CD4-positive, alpha-beta T cell treated with Interleukin-17A for 1 hour (primary cell): ENCODE results near the gene ASF1A.
A peak's percentile ranks its signal among the peaks of the same experiment; 100 is the strongest.

Experiments
- DNase-seq: peaks from one replicate; pipeline ENCODE4 v3.0.0-alpha.2; 2020

ASF1A gene

GRCh38 chr6:118917546-118918328, 23.8 kb downstream of the ASF1A start:
- no peak for DNase-seq

GRCh38 chr6:118918329-118918725, 24.4 kb downstream of the ASF1A start:
- DNase-seq, result no peak

GRCh38 chr6:118921084-118921483, 27.1 kb downstream of the ASF1A start:
- no peak for DNase-seq

- DNase-seq, result no peak
Observed at GRCh38 chr6:118923035-118923434, 29.1 kb downstream of the ASF1A start.

GRCh38 chr6:118930680-118931079, 36.7 kb downstream of the ASF1A start:
- no peak for DNase-seq

GRCh38 chr6:118931436-118931835, 37.5 kb downstream of the ASF1A start:
- DNase-seq, result no peak

GRCh38 chr6:118932421-118932820, 38.5 kb downstream of the ASF1A start:
- no peak for DNase-seq

- DNase-seq, result no peak
Observed at GRCh38 chr6:118933855-118934460, 40.0 kb downstream of the ASF1A start.

- peak; percentile 88 for DNase-seq
Observed at GRCh38 chr6:118934461-118935330, 40.7 kb downstream of the ASF1A start, which contains the start of gene MCM9. MCM9 (minus strand) TSS chr6:118935159; CDS start chr6:118931723, 3,436 bp downstream.

- DNase-seq, result no peak
Observed at GRCh38 chr6:118935331-118935668, 41.3 kb downstream of the ASF1A start.

GRCh38 chr6:118935978-118936703, 42.2 kb downstream of the ASF1A start:
- no peak for DNase-seq

- DNase-seq, result no peak
Observed at GRCh38 chr6:118939683-118940082, 45.7 kb downstream of the ASF1A start.

GRCh38 chr6:118940770-118941169, 46.8 kb downstream of the ASF1A start:
- no peak for DNase-seq

- DNase-seq, result no peak
Observed at GRCh38 chr6:118945217-118945616, 51.3 kb downstream of the ASF1A start.

- DNase-seq, result no peak
Observed at GRCh38 chr6:118952683-118953082, 58.7 kb downstream of the ASF1A start.

- DNase-seq, result no peak
Observed at GRCh38 chr6:118953391-118953790, 59.4 kb downstream of the ASF1A start.
